NCI-H1105 treated with DMSO at 0.1 percent for 48 hours (cell line): Measurements from ENCODE around the gene TBC1D3B.
"Not testable (repeated sequence)": the region's sequence is repeated elsewhere in the genome, so short reads cannot be mapped to it uniquely, and the experiment has no call there.

ENCODE experiments used
- DNase-seq: peaks from one replicate; lab custom pipeline; 2025; lab: John Stamatoyannopoulos, UW

TBC1D3B gene

GRCh38 chr17:36128411-36128978, 47.9 kb downstream of the TBC1D3B start:
- DNase-seq: no peak

GRCh38 chr17:36127911-36128310, 48.5 kb downstream of the TBC1D3B start:
- no peak for DNase-seq

- no peak for DNase-seq
Observed at GRCh38 chr17:36127199-36127893, 49.1 kb downstream of the TBC1D3B start.

GRCh38 chr17:36124879-36125824, 51.3 kb downstream of the TBC1D3B start:
- no peak for DNase-seq

GRCh38 chr17:36123431-36123830, 53.0 kb downstream of the TBC1D3B start:
- DNase-seq: no peak

GRCh38 chr17:36121099-36121498, 55.3 kb downstream of the TBC1D3B start:
- DNase-seq: not testable (repeated sequence)

GRCh38 chr17:36120221-36120620, 56.2 kb downstream of the TBC1D3B start:
- no peak for DNase-seq

GRCh38 chr17:36118477-36119353, 57.7 kb downstream of the TBC1D3B start:
- DNase-seq: no peak

GRCh38 chr17:36117505-36118382, 58.7 kb downstream of the TBC1D3B start:
- no peak for DNase-seq
